Dendritic cell treated with granulocyte-macrophage colony-stimulating factor and Interleukin-4, amounts not matched to agents 40 ng/mL and 50 ng/mL, for 4 days (primary cell): ENCODE results near the gene FZD10.

ENCODE experiments used
- H3K27ac Mint-ChIP-seq: one replicate; pipeline ENCODE4 v1.8.0; 2022; ENCODE audit warnings: mild to moderate bottlenecking, mixed read lengths
- H3K27me3 Mint-ChIP-seq: one replicate; pipeline ENCODE4 v1.8.0; 2022; ENCODE audit warnings: mild to moderate bottlenecking, mixed read lengths
- H3K36me3 Mint-ChIP-seq: one replicate; pipeline ENCODE4 v1.8.0; 2022; ENCODE audit warnings: low read depth, mixed read lengths
- H3K4me1 Mint-ChIP-seq: one replicate; pipeline ENCODE4 v1.8.0; 2022; ENCODE audit warnings: low read depth, mixed read lengths
- H3K4me3 Mint-ChIP-seq: one replicate; pipeline ENCODE4 v1.8.0; 2022; ENCODE audit warnings: mild to moderate bottlenecking, moderate library complexity, mixed read lengths
- H3K9me3 Mint-ChIP-seq: one replicate; pipeline ENCODE4 v1.8.0; 2022; ENCODE audit warnings: mixed read lengths
- intact Hi-C: fragments of 100-400 bp; cut with micrococcal nuclease; formaldehyde crosslinking; loops from one replicate; pipeline ENCODE4 v1.15.0; 2022

The FZD10 gene

GRCh38 chr12:130155416-130156073 is 6.7 kb upstream of the FZD10 start:
- Mint-ChIP-seq H3K27me3 (peaks cover 7% of the 10 kb centered on the region), H3K4me1 (no peaks in the 10 kb centered on the region), H3K9me3 (no peaks in the 10 kb centered on the region), H3K36me3 (no peaks in the 10 kb centered on the region), H3K27ac (no peak overlapping the region), H3K4me3 (no peak overlapping the region)
- intact Hi-C loops, result no loop called here

- Mint-ChIP-seq H3K27ac (no peak overlapping the region), H3K4me3 (no peak overlapping the region), H3K27me3 (peaks cover 7% of the 10 kb centered on the region), H3K36me3 (no peaks in the 10 kb centered on the region), H3K4me1 (no peaks in the 10 kb centered on the region), H3K9me3 (no peaks in the 10 kb centered on the region)
- intact Hi-C loops, result no loop called here
Observed at GRCh38 chr12:130156652-130157275, 5.5 kb upstream of the FZD10 start.

GRCh38 chr12:130157998-130158753 is 4.1 kb upstream of the FZD10 start:
- no peak overlapping the region for H3K27ac Mint-ChIP-seq
- H3K9me3 Mint-ChIP-seq, result no peaks in the 10 kb centered on the region
- intact Hi-C loops, result no loop called here
- H3K4me3 Mint-ChIP-seq, result no peak overlapping the region
- H3K27me3 Mint-ChIP-seq, result peaks cover 11% of the 10 kb centered on the region
- H3K4me1 Mint-ChIP-seq, result no peaks in the 10 kb centered on the region
- H3K36me3 Mint-ChIP-seq, result no peaks in the 10 kb centered on the region

- Mint-ChIP-seq H3K27me3 (peaks cover 16% of the 10 kb centered on the region), H3K27ac (no peak overlapping the region), H3K9me3 (no peaks in the 10 kb centered on the region), H3K36me3 (no peaks in the 10 kb centered on the region), H3K4me1 (no peaks in the 10 kb centered on the region), H3K4me3 (no peak overlapping the region)
- intact Hi-C loops, result no loop called here
Observed at GRCh38 chr12:130158754-130159059, 3.6 kb upstream of the FZD10 start.

GRCh38 chr12:130160306-130160705 is 2.0 kb upstream of the FZD10 start:
- intact Hi-C loops, result no loop called here
- H3K36me3 Mint-ChIP-seq, result no peaks in the 10 kb centered on the region

GRCh38 chr12:130160711-130161231 is 1.5 kb upstream of the FZD10 start:
- intact Hi-C loops, result no loop called here
- Mint-ChIP-seq H3K4me3 (no peak overlapping the region), H3K27ac (no peak overlapping the region), H3K9me3 (no peaks in the 10 kb centered on the region), H3K27me3 (peaks cover 33% of the 10 kb centered on the region), H3K4me1 (no peaks in the 10 kb centered on the region), H3K36me3 (no peaks in the 10 kb centered on the region)

More at GRCh38 chr12:130160306-130160705, 2.0 kb upstream of the FZD10 start:
- Mint-ChIP-seq H3K9me3 (no peaks in the 10 kb centered on the region), H3K4me1 (no peaks in the 10 kb centered on the region), H3K27ac (no peak overlapping the region), H3K27me3 (peaks cover 30% of the 10 kb centered on the region), H3K4me3 (no peak overlapping the region)

- no peaks in the 10 kb centered on the region for H3K9me3 Mint-ChIP-seq
- H3K36me3 Mint-ChIP-seq, result no peaks in the 10 kb centered on the region
- no peak overlapping the region for H3K27ac Mint-ChIP-seq
- intact Hi-C loops, result no loop called here
- H3K27me3 Mint-ChIP-seq, result peaks cover 36% of the 10 kb centered on the region
- no peaks in the 10 kb centered on the region for H3K4me1 Mint-ChIP-seq
- no peak overlapping the region for H3K4me3 Mint-ChIP-seq
Observed at GRCh38 chr12:130161261-130162243, 712 bp upstream of the FZD10 start.

GRCh38 chr12:130162745-130163460 is 639 bp downstream of the FZD10 start:
- Mint-ChIP-seq H3K4me3 (no peak overlapping the region), H3K27me3 (peaks cover 34% of the 10 kb centered on the region), H3K9me3 (no peaks in the 10 kb centered on the region), H3K4me1 (no peaks in the 10 kb centered on the region), H3K36me3 (no peaks in the 10 kb centered on the region), H3K27ac (no peak overlapping the region)
- intact Hi-C loops, result no loop called here

GRCh38 chr12:130163461-130164215 is 1.4 kb downstream of the FZD10 start:
- Mint-ChIP-seq H3K4me3 (no peak overlapping the region), H3K9me3 (no peaks in the 10 kb centered on the region), H3K27ac (no peak overlapping the region)

GRCh38 chr12:130164216-130164542 is 1.9 kb downstream of the FZD10 start:
- Mint-ChIP-seq H3K36me3 (no peaks in the 10 kb centered on the region), H3K4me3 (no peak overlapping the region), H3K4me1 (no peaks in the 10 kb centered on the region), H3K9me3 (no peaks in the 10 kb centered on the region), H3K27me3 (peaks cover 38% of the 10 kb centered on the region), H3K27ac (no peak overlapping the region)
- intact Hi-C loops, result no loop called here

More at GRCh38 chr12:130163461-130164215, 1.4 kb downstream of the FZD10 start:
- Mint-ChIP-seq H3K27me3 (peaks cover 36% of the 10 kb centered on the region), H3K4me1 (no peaks in the 10 kb centered on the region), H3K36me3 (no peaks in the 10 kb centered on the region)
- intact Hi-C loops, result no loop called here

GRCh38 chr12:130164936-130165335 is 2.7 kb downstream of the FZD10 start:
- no peaks in the 10 kb centered on the region for H3K36me3 Mint-ChIP-seq
- H3K27ac Mint-ChIP-seq, result no peak overlapping the region
- H3K4me3 Mint-ChIP-seq, result no peak overlapping the region
- intact Hi-C loops, result no loop called here
- H3K27me3 Mint-ChIP-seq, result peaks cover 39% of the 10 kb centered on the region
- no peaks in the 10 kb centered on the region for H3K9me3 Mint-ChIP-seq
- H3K4me1 Mint-ChIP-seq, result no peaks in the 10 kb centered on the region

- H3K27ac Mint-ChIP-seq, result no peak overlapping the region
- no peaks in the 10 kb centered on the region for H3K36me3 Mint-ChIP-seq
- no peaks in the 10 kb centered on the region for H3K9me3 Mint-ChIP-seq
- intact Hi-C loops, result no loop called here
- no peaks in the 10 kb centered on the region for H3K4me1 Mint-ChIP-seq
- peaks cover 39% of the 10 kb centered on the region for H3K27me3 Mint-ChIP-seq
- H3K4me3 Mint-ChIP-seq, result no peak overlapping the region
Observed at GRCh38 chr12:130166306-130166705, 4.0 kb downstream of the FZD10 start.
